Gastrocnemius medialis (tissue), 4 donors: Measurements from ENCODE around the gene RTTN. TPM values are rescaled to one million over a fixed set of nuclear protein-coding genes. Genes with fewer than 3 reads are reported as not detected.

Experiments used
- ATAC-seq, 2 donors: fragments of 150-250 bp; one replicate each; pipeline ENCODE4 v1.9.1; 2016
- DNase-seq, 2 donors: peaks; one replicate each; pipeline ENCODE4 v3.0.0-alpha.2; 2019
- H3K27ac ChIP-seq, 4 donors: fragments of 200-600 bp; sonication (generic); 1 replicate in 1 of 4; 2 replicates in 3 of 4; pipeline ENCODE4 v1.5.1; 2016 to 2018; ENCODE audit warnings: mild to moderate bottlenecking in 2 of 4, moderate library complexity in 1 of 4
- H3K27me3 ChIP-seq, 3 donors: fragments of 200-600 bp; sonication (generic) in 2 of 3; 1 replicate in 1 of 3; 2 replicates in 2 of 3; pipeline versions ENCODE4 v1.5.1 to v1.6.0; 2016 to 2019; ENCODE audit warnings: mild to moderate bottlenecking in 1 of 3, moderate library complexity in 1 of 3
- H3K36me3 ChIP-seq, 2 donors: fragments of 200-600 bp; sonication (generic) in 1 of 2; one replicate each; pipeline ENCODE4 v1.5.1; 2017 to 2018
- H3K4me1 ChIP-seq, 2 donors: fragments of 200-600 bp; sonication (generic) in 1 of 2; one replicate each; pipeline ENCODE4 v1.5.1; 2016 to 2017; ENCODE audit warnings: mild to moderate bottlenecking in 2 of 2
- H3K4me3 ChIP-seq, 4 donors: fragments of 200-600 bp; sonication (generic) in 3 of 4; 1 replicate in 1 of 4; 2 replicates in 3 of 4; pipeline ENCODE4 v1.5.1; 2016 to 2019; ENCODE audit warnings: mild to moderate bottlenecking in 2 of 4
- H3K9me3 ChIP-seq, 3 donors: fragments of 200-600 bp; sonication (generic) in 2 of 3; 1 replicate in 1 of 3; 2 replicates in 2 of 3; pipeline ENCODE4 v1.5.1; 2016 to 2019
- POLR2A ChIP-seq, 2 donors: fragments of 450-650 bp; IDR thresholded peaks; one replicate each; pipeline ENCODE4 v1.6.1; 2017; ENCODE audit warnings: antibody characterized with exemption in 2 of 2, mild to moderate bottlenecking in 2 of 2, moderate library complexity in 2 of 2
- in situ Hi-C, 4 donors: fragments of 200-750 bp; cut with MboI; loops; one replicate each; pipeline versions ENCODE4 v1.15.0 to v1.8.0; 2017; ENCODE audit warnings: low sequenced_read_pairs in 4 of 4
- intact Hi-C: fragments of 100-400 bp; cut with DNase I; formaldehyde crosslinking; loops from one replicate; pipeline ENCODE4 v1.15.1; 2023; ENCODE audit warnings: low total_unique reads
- total RNA-seq, 4 donors: library from RNA; depleted of rRNA; stranded (reverse); fragments of >200 nt; gene quantifications; one replicate each; pipeline versions ENCODE4 v1.1.0 to v1.2.3, GENCODE V29; 2016
- TF ChIP-seq, protein P1 (sequence below), 5 experiments: fragments of 450-650 bp in 3 of 5; fragments of 200-600 bp in 2 of 5; sonication (generic) in 2 of 5; IDR thresholded peaks in 4 of 5; conservative IDR thresholded peaks in 1 of 5; 1 replicate in 4 of 5; 2 replicates in 1 of 5; pipeline ENCODE4 v1.5.1; 2016 to 2019; ENCODE audit warnings: antibody characterized with exemption in 5 of 5, mild to moderate bottlenecking in 3 of 5, moderate library complexity in 3 of 5

The RTTN gene
- total RNA-seq, 4 donors from 2014 or later = 3.2 to 9.7 (median 4.9) TPM

DNA sequence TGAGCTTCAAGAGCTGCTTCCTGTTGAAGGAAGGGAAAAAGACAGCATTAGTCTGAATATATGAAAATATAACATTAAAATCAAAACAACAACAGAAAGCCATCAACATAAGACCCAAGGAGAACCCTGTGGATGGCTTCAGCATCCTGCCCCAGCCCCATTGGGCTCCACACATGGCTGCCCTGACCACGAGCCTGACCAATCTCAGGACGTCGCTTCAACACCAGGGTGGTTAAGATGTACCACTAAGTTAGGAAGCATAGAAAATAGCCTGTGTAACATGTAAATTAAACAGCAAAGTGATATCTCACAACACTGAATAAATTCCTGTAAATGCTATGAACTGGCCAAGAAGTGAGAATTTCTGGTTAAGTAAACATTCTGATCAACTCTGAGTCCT lies 180.7 kb downstream of the RTTN start:
- Histone ChIP-seq H3K4me3 (no peak overlapping the region), H3K27me3 (no peaks in the 10 kb centered on the region), H3K36me3 (peaks cover 0 to 30% of the 10 kb centered on the region in 2 donors), H3K27ac (no peak overlapping the region), H3K4me1 (no peaks in the 10 kb centered on the region), H3K9me3 (no peaks in the 10 kb centered on the region)
- DNase-seq (no peak), ATAC-seq (no peak)
- TF ChIP-seq, protein P1, sequence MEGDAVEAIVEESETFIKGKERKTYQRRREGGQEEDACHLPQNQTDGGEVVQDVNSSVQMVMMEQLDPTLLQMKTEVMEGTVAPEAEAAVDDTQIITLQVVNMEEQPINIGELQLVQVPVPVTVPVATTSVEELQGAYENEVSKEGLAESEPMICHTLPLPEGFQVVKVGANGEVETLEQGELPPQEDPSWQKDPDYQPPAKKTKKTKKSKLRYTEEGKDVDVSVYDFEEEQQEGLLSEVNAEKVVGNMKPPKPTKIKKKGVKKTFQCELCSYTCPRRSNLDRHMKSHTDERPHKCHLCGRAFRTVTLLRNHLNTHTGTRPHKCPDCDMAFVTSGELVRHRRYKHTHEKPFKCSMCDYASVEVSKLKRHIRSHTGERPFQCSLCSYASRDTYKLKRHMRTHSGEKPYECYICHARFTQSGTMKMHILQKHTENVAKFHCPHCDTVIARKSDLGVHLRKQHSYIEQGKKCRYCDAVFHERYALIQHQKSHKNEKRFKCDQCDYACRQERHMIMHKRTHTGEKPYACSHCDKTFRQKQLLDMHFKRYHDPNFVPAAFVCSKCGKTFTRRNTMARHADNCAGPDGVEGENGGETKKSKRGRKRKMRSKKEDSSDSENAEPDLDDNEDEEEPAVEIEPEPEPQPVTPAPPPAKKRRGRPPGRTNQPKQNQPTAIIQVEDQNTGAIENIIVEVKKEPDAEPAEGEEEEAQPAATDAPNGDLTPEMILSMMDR (IDR thresholded peaks at IDR 0.05 in 4 of 5, conservative IDR thresholded peaks at IDR 0.05 in 1 of 5) = no peak
- TF ChIP-seq POLR2A (IDR thresholded peaks at IDR 0.05) = no peak
- intact Hi-C loops (no loop called here), in situ Hi-C loops (no loop called here)

DNA sequence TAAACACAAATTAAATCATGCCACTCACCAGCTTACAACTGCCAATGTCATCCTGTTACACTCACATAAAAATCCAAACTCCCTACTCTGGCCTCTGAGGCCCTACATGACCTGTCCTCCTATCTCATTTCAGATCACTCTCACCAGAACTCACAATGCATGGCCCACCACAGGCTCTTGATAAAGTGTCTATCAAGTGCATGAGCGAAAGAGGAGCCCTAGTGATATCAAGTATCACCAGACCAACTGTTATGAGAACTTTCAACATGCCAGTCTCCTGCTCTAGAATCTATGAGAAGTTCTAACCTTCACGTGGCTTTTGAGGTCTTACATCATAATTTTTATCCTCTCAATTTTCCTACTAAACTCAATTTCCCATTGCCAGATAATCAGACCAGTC lies 181.4 kb downstream of the RTTN start:
- TF ChIP-seq, protein P1 (IDR thresholded peaks at IDR 0.05 in 4 of 5, conservative IDR thresholded peaks at IDR 0.05 in 1 of 5) = no peak
- Histone ChIP-seq H3K27ac (no peak overlapping the region), H3K4me1 (no peaks in the 10 kb centered on the region), H3K36me3 (peaks cover 0 to 38% of the 10 kb centered on the region in 2 donors), H3K4me3 (no peak overlapping the region), H3K9me3 (no peaks in the 10 kb centered on the region), H3K27me3 (no peaks in the 10 kb centered on the region)
- no peak for ATAC-seq
- no peak for DNase-seq
- intact Hi-C loops (no loop called here), in situ Hi-C loops (no loop called here)

DNA sequence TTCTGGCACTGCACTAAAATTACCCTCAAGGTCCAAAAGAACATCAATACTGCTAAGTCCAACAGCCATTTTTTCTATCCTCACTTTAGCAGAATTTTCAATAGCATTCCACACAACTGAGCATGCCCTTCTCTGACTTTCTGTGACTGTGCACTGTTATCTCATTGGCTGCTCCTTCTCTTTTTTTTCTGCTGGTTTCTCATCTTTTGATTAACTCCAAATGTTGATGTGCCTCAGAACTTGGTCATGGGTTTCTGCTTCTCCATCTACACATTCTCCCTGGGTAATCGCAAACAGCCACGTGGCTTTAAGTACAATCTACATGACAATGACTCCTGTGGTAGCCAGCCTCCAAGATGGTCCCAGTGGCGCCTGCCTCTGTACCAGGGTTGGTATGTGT lies 182.9 kb downstream of the RTTN start:
- TF ChIP-seq, protein P1 (IDR thresholded peaks at IDR 0.05 in 4 of 5, conservative IDR thresholded peaks at IDR 0.05 in 1 of 5) = no peak
- no peak for TF ChIP-seq POLR2A (IDR thresholded peaks at IDR 0.05)
- in situ Hi-C loops (no loop called here), intact Hi-C loops (no loop called here)
- no peak for DNase-seq
- H3K36me3 ChIP-seq = peaks cover 0 to 39% of the 10 kb centered on the region in 2 donors
- H3K27ac ChIP-seq = no peak overlapping the region
- H3K27me3 ChIP-seq = no peaks in the 10 kb centered on the region
- ATAC-seq = no peak
- H3K4me1 ChIP-seq = no peaks in the 10 kb centered on the region
- H3K9me3 ChIP-seq = no peaks in the 10 kb centered on the region
- no peak overlapping the region for H3K4me3 ChIP-seq

DNA sequence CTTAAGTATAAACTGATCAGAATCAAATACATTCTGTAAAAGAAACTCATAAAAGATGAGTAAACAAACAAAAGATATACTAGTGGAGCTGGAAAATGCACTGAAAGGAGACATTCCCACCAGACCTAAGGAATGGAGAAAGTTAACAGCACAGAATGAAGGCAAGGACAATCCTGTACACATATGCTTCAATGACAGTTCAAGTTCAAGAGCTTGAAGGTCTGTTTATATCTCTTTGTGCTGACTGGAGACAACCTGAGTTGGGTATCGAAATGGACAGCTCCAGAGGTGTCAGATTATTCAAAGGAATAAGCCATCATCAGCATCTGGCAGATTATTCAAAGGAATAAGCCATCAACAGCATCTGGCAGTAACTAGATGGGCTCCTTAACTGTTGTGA lies 184.0 kb downstream of the RTTN start:
- Histone ChIP-seq H3K27ac (no peak overlapping the region), H3K27me3 (no peaks in the 10 kb centered on the region), H3K36me3 (peaks cover 0 to 50% of the 10 kb centered on the region in 2 donors), H3K4me1 (no peaks in the 10 kb centered on the region), H3K9me3 (no peaks in the 10 kb centered on the region), H3K4me3 (no peak overlapping the region)
- TF ChIP-seq, protein P1 (IDR thresholded peaks at IDR 0.05 in 4 of 5, conservative IDR thresholded peaks at IDR 0.05 in 1 of 5) = no peak
- TF ChIP-seq POLR2A (IDR thresholded peaks at IDR 0.05) = no peak
- DNase-seq (no peak), ATAC-seq (no peak)
- intact Hi-C loops (no loop called here), in situ Hi-C loops (no loop called here)

DNA sequence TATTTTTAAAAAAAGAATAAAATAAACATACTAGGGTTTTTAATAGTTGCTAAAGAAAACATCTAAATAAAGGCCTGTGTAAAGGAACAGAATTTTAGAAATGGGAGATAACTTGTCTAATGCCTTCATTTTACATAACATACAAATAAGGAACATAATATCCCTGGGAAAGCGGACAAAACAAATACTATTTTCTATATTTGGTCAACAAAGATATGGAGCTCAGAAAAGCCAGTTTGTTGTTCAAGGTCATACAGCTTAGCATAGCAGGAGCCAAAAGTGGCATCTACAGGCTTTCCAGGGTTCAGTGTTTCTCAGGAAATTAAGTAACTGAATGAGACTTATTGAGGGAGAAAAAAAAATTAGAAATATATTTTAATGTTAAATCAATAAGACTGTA lies 184.4 kb downstream of the RTTN start:
- in situ Hi-C loops = no loop called here
- Histone ChIP-seq H3K27ac (no peak overlapping the region), H3K36me3 (peaks cover 0 to 52% of the 10 kb centered on the region in 2 donors), H3K9me3 (no peaks in the 10 kb centered on the region), H3K4me1 (no peaks in the 10 kb centered on the region), H3K27me3 (no peaks in the 10 kb centered on the region), H3K4me3 (no peak overlapping the region)
- intact Hi-C loops = no loop called here
- TF ChIP-seq, protein P1 (IDR thresholded peaks at IDR 0.05 in 4 of 5, conservative IDR thresholded peaks at IDR 0.05 in 1 of 5) = no peak
- TF ChIP-seq POLR2A (IDR thresholded peaks at IDR 0.05) = no peak
- DNase-seq (no peak), ATAC-seq (no peak)
